Skeletal muscle satellite cell (primary cell): ENCODE data around the gene TAP2. TPM values are rescaled to one million over a fixed set of nuclear protein-coding genes. Genes with fewer than 3 reads are reported as not detected.
"Not testable (repeated sequence)": the region's sequence is repeated elsewhere in the genome, so short reads cannot be mapped to it uniquely, and the experiment has no call there.

Experiments
- H3K27me3 ChIP-seq: 2 replicates; pipeline ENCODE4 v1.7.0; 2013; ENCODE audit warnings: low read length; ENCODE audit not compliant: control insufficient read depth, insufficient read depth
- H3K36me3 ChIP-seq: 2 replicates; pipeline ENCODE4 v1.7.0; 2013; ENCODE audit warnings: mild to moderate bottlenecking, control low read depth, low read length; ENCODE audit not compliant: insufficient read depth
- H3K4me1 ChIP-seq: 2 replicates; pipeline ENCODE4 v1.7.0; 2013; ENCODE audit warnings: low read length; ENCODE audit not compliant: control insufficient read depth, insufficient read depth
- H3K4me2 ChIP-seq: 2 replicates; pipeline ENCODE4 v1.7.0; 2013; ENCODE audit warnings: mild to moderate bottlenecking, low read length
- H3K4me3 ChIP-seq: 2 replicates; pipeline ENCODE4 v1.7.0; 2013; ENCODE audit warnings: low read length
- H3K9ac ChIP-seq: 2 replicates; pipeline ENCODE4 v1.7.0; 2013; ENCODE audit warnings: mild to moderate bottlenecking, low read depth, low read length, moderate library complexity
- H3K9me3 ChIP-seq: replicated peaks from 2 replicates; pipeline ENCODE4 v1.7.0; 2013; ENCODE audit warnings: mild to moderate bottlenecking, control low read depth, low read length
- total RNA-seq: library from RNA; depleted of rRNA; stranded (reverse); fragments of >200 nt; gene quantifications from 2 replicates; pipeline ENCODE4 v1.2.3, GENCODE V29; 2012; rRNA removed

TAP2 gene
- total RNA-seq = 11.7 and 13.3 TPM in 2 replicates

- peaks cover 7% of the 10 kb centered on the region for H3K4me1 ChIP-seq
- no peaks in the 10 kb centered on the region for H3K27me3 ChIP-seq
- no peaks in the 10 kb centered on the region for H3K36me3 ChIP-seq
- H3K4me2 ChIP-seq = peak within 1 kb of the TSS; percentile 83
- peak within 1 kb of the TSS; percentile 91 for H3K4me3 ChIP-seq
- no peaks in the 10 kb centered on the region for H3K9me3 ChIP-seq
- H3K9ac ChIP-seq = peak within 1 kb of the TSS; percentile 84
Measured at GRCh38 chr6:32838114-32838958, at the start of gene TAP2. TSS of gene TAP2 (minus strand) at chr6:32838739. CDS start at chr6:32838233, 506 bp downstream.

GRCh38 chr6:32887616-32888015 is 49.1 kb upstream of the TAP2 start:
- no peaks in the 10 kb centered on the region for H3K36me3 ChIP-seq

GRCh38 chr6:32886681-32887383 is 48.3 kb upstream of the TAP2 start:
- H3K36me3 ChIP-seq = no peaks in the 10 kb centered on the region
- H3K27me3 ChIP-seq = peaks cover 13% of the 10 kb centered on the region
- H3K9ac ChIP-seq = no peak overlapping the region
- peak overlapping the region; percentile 32 for H3K4me2 ChIP-seq
- no peaks in the 10 kb centered on the region for H3K9me3 ChIP-seq
- H3K4me3 ChIP-seq = no peak overlapping the region
- H3K4me1 ChIP-seq = peaks cover 11% of the 10 kb centered on the region

More at GRCh38 chr6:32887616-32888015, 49.1 kb upstream of the TAP2 start:
- no peak overlapping the region for H3K4me3 ChIP-seq
- peaks cover 11% of the 10 kb centered on the region for H3K27me3 ChIP-seq
- H3K4me2 ChIP-seq = no peak overlapping the region
- H3K4me1 ChIP-seq = peaks cover 11% of the 10 kb centered on the region
- H3K9me3 ChIP-seq = no peaks in the 10 kb centered on the region
- H3K9ac ChIP-seq = no peak overlapping the region

GRCh38 chr6:32885698-32886286 is 47.3 kb upstream of the TAP2 start:
- H3K36me3 ChIP-seq = no peaks in the 10 kb centered on the region
- H3K9me3 ChIP-seq = no peaks in the 10 kb centered on the region
- no peak overlapping the region for H3K4me3 ChIP-seq
- peaks cover 20% of the 10 kb centered on the region for H3K27me3 ChIP-seq
- peaks cover 11% of the 10 kb centered on the region for H3K4me1 ChIP-seq
- H3K9ac ChIP-seq = no peak overlapping the region
- H3K4me2 ChIP-seq = no peak overlapping the region

GRCh38 chr6:32883789-32884188 is 45.2 kb upstream of the TAP2 start:
- Histone ChIP-seq H3K9me3 (no peaks in the 10 kb centered on the region), H3K4me3 (no peak overlapping the region)

GRCh38 chr6:32882879-32883250 is 44.3 kb upstream of the TAP2 start:
- H3K27me3 ChIP-seq = peaks cover 44% of the 10 kb centered on the region

More at GRCh38 chr6:32883789-32884188, 45.2 kb upstream of the TAP2 start:
- Histone ChIP-seq H3K36me3 (no peaks in the 10 kb centered on the region), H3K27me3 (peaks cover 40% of the 10 kb centered on the region), H3K4me1 (peaks cover 11% of the 10 kb centered on the region), H3K9ac (no peak overlapping the region), H3K4me2 (no peak overlapping the region)

GRCh38 chr6:32880962-32881361 is 42.4 kb upstream of the TAP2 start:
- H3K4me3 ChIP-seq, H3K4me2 ChIP-seq, H3K9me3 ChIP-seq, H3K9ac ChIP-seq, H3K36me3 ChIP-seq, H3K4me1 ChIP-seq: not testable (repeated sequence)
- H3K27me3 ChIP-seq = peaks cover 57% of the 10 kb centered on the region

More at GRCh38 chr6:32882879-32883250, 44.3 kb upstream of the TAP2 start:
- H3K9me3 ChIP-seq = no peaks in the 10 kb centered on the region
- H3K4me2 ChIP-seq = no peak overlapping the region
- H3K36me3 ChIP-seq = no peaks in the 10 kb centered on the region
- no peak overlapping the region for H3K4me3 ChIP-seq
- H3K4me1 ChIP-seq = peaks cover 11% of the 10 kb centered on the region
- H3K9ac ChIP-seq = no peak overlapping the region

GRCh38 chr6:32879691-32880090 is 41.2 kb upstream of the TAP2 start:
- H3K4me2 ChIP-seq = no peak overlapping the region
- H3K27me3 ChIP-seq = peaks cover 66% of the 10 kb centered on the region
- no peaks in the 10 kb centered on the region for H3K9me3 ChIP-seq
- H3K9ac ChIP-seq = no peak overlapping the region
- no peaks in the 10 kb centered on the region for H3K36me3 ChIP-seq
- H3K4me3 ChIP-seq = no peak overlapping the region
- no peaks in the 10 kb centered on the region for H3K4me1 ChIP-seq

- no peak overlapping the region for H3K4me2 ChIP-seq
- H3K36me3 ChIP-seq = no peaks in the 10 kb centered on the region
- H3K4me1 ChIP-seq = no peaks in the 10 kb centered on the region
- H3K27me3 ChIP-seq = peaks cover 60% of the 10 kb centered on the region
- H3K4me3 ChIP-seq = no peak overlapping the region
- H3K9ac ChIP-seq = no peak overlapping the region
- H3K9me3 ChIP-seq = no peaks in the 10 kb centered on the region
Measured at GRCh38 chr6:32876603-32877002, 38.1 kb upstream of the TAP2 start.

- not testable (repeated sequence) for H3K9ac ChIP-seq, H3K36me3 ChIP-seq, H3K4me2 ChIP-seq, H3K4me3 ChIP-seq, H3K9me3 ChIP-seq, H3K4me1 ChIP-seq
- peaks cover 61% of the 10 kb centered on the region for H3K27me3 ChIP-seq
Measured at GRCh38 chr6:32873947-32874346, 35.4 kb upstream of the TAP2 start.

GRCh38 chr6:32868257-32868788 is 29.8 kb upstream of the TAP2 start:
- Histone ChIP-seq H3K9ac (no peak overlapping the region), H3K4me3 (no peak overlapping the region), H3K9me3 (no peaks in the 10 kb centered on the region), H3K4me2 (no peak overlapping the region), H3K4me1 (no peaks in the 10 kb centered on the region), H3K27me3 (peaks cover 58% of the 10 kb centered on the region), H3K36me3 (no peaks in the 10 kb centered on the region)
